Stimulated activated CD4-positive, alpha-beta T cell treated with anti-CD3 and anti-CD28 coated beads, Interleukin-2, amount 100 ng/mL, for 48 hours (primary cell): ENCODE data around the gene KLHL36.

Source experiments
- DNase-seq, 2 donors: peaks; one replicate each; pipeline ENCODE4 v3.0.0-alpha.2; 2020

The KLHL36 gene

DNA sequence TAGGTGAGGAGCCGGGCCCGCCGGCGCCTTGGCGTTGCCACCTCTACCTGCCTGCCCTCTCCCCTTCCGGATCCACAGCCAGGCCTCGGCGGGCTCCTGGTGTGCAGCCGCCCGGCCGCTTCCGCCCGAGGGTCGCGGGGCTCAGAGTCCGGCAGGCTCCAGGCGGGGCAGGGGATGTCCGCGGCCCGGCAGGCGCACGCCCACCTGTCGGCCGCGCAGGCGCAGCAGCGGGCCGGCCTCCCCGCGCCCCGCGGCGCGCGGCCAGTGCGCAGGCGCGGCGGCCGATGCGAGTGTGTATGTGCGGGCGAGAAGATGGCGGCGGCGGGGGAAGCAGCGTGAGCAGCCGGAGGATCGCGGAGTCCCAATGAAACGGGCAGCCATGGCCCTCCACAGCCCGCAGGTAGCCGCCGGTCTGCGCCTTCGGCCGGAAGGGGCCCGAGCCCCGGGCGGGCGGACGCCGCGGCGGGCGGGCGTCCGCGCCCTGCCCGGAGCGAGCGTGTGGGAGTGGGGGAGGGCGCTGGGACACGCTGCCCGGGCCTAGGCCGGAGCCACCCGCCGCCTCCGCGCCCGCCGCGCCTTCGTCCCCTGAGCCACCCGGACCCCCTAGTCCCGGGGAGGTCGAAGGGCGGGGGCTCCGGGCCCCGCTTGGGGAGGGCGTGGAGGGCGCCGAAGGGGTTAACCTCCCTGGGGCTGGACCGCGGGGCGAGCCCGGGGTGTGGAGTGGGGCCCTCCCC, 51.6 kb downstream of the KLHL36 start, which contains the start of gene USP10:
Gene USP10, plus strand, starts transcription at position 289 of the 734 bp plus-strand sequence. Its CDS starts 91 bp downstream, at position 380.
- peak; percentile 73 to 83 for DNase-seq

DNA sequence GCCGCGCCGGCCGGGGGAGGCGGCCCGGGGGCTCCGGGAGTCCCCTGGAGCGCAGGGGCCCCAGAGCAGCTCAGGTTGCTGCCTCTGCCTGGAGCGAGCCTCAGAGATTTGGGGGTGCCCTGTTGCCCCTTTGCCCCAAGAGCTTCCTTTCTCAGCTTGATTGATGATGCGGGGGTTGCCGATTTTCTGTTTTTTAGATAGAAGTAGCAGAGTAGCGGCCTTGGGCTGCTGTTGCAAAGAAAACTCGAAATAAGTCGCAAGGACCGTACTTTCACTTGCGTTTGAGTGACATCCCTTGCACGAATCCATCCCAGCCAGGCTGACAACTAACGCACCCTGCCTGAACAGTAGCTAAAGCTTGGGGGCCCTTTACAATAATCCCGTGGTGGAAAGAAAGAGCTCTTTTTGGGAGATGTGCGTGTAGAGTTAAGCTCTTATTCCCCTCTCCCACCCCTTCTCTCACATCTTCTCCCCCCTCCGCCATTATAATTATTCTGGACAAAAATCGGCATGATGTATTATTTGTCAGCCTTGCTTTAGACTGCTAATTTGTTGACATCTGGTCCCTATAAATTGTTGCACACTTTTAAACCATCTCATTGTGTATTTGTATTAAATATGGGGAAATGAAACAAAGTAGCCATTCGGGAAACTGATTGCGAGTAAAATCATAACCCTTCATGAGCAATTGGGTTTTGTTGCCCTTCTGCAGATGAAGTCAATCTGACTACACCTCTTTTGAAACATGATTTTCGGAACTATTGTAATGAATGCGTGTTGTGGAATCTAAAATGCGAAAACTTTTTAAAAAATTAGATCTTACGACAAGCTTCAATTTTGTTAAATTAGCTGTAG, 52.4 kb downstream of the KLHL36 start:
- DNase-seq = peak; percentile 9 to 32

- DNase-seq = no peak
Measured at GRCh38 chr16:84703681-84704080, 55.4 kb downstream of the KLHL36 start.

DNA sequence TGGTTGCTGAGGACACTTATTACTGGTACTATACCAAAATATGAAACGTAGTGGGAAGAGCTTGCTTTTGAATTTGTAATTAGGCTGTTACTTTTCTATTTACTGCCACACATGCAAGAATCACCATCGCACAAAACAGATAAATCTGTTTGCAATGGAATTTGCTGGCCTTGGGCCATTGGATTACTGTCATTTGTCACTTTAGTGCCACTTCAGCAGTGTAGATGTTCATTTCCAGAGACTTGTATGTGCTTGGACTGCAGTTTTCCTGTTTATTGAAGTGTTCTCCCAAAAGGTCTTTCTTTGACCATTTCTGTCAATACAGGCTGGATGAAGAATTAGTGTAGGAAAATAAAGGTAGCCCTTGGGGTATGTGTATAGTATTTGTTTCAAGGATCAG, 55.9 kb downstream of the KLHL36 start:
- DNase-seq = no peak

DNA sequence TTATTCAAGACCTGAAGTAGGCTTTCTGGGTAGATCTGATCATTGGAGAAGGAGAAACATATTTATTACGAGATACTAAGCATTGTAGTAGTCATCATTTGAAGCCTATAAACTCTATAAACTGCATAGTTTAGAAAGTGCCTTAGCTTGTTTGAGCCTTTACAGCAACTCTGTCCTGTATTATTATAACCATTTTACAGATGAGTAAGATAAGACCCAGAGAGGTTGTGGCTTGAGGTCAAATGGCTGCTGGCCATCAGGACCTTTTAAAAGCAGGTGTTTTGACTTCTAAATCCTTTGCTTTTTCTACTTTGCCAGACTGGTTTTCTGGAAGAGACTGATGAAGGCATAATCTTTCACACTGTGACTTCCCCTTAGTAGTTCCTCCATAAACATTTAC, 58.5 kb downstream of the KLHL36 start:
- no peak for DNase-seq

GRCh38 chr16:84709609-84710008, 61.3 kb downstream of the KLHL36 start:
- no peak for DNase-seq

GRCh38 chr16:84710686-84711085, 62.4 kb downstream of the KLHL36 start:
- no peak for DNase-seq
